Large intestine (tissue), 3 donors: ENCODE data around the gene TTYH3. TPM values are rescaled to one million over a fixed set of nuclear protein-coding genes. Genes with fewer than 3 reads are reported as not detected.
"Not testable (repeated sequence)": the region's sequence is repeated elsewhere in the genome, so short reads cannot be mapped to it uniquely, and the experiment has no call there.

ENCODE experiments used
- DNase-seq, 2 donors: peaks; one replicate each; pipeline versions ENCODE4 v3.0.0 to v3.0.0-alpha.2; 2013
- H3K27ac ChIP-seq: one replicate; pipeline ENCODE4 v1.5.1; 2013; ENCODE audit warnings: low read length
- H3K27me3 ChIP-seq: 2 replicates; pipeline ENCODE4 v1.6.1; 2013; ENCODE audit warnings: low read length; ENCODE audit not compliant: control insufficient read depth, insufficient read depth
- H3K36me3 ChIP-seq: 2 replicates; pipeline ENCODE4 v1.6.1; 2013; ENCODE audit warnings: low read length; ENCODE audit not compliant: control insufficient read depth, insufficient read depth
- H3K4me1 ChIP-seq: one replicate; pipeline ENCODE4 v1.6.1; 2013; ENCODE audit warnings: low read length; ENCODE audit not compliant: control insufficient read depth, insufficient read depth
- H3K4me3 ChIP-seq: one replicate; pipeline ENCODE4 v1.5.1; 2013; ENCODE audit warnings: low read length
- H3K9me3 ChIP-seq: one replicate; pipeline ENCODE4 v1.6.1; 2013; ENCODE audit warnings: mild to moderate bottlenecking, low read depth, low read length, moderate library complexity; ENCODE audit not compliant: control insufficient read depth
- WGBS: methylation state at CpG from one replicate; pipeline ENCODE4 v1.1.5; 2013; ENCODE audit warnings: low lambda C conversion rate; ENCODE audit not compliant: insufficient coverage; 5-methylcytosine and 5-hydroxymethylcytosine counted together
- polyA plus RNA-seq: library from polyadenylated mRNA; unstranded; fragments of 120-200 nt; gene quantifications from one replicate; pipeline ENCODE4 v1.2.1, GENCODE V29; 2013

The TTYH3 gene
- polyA plus RNA-seq, 1 donor, result 152 TPM

DNA sequence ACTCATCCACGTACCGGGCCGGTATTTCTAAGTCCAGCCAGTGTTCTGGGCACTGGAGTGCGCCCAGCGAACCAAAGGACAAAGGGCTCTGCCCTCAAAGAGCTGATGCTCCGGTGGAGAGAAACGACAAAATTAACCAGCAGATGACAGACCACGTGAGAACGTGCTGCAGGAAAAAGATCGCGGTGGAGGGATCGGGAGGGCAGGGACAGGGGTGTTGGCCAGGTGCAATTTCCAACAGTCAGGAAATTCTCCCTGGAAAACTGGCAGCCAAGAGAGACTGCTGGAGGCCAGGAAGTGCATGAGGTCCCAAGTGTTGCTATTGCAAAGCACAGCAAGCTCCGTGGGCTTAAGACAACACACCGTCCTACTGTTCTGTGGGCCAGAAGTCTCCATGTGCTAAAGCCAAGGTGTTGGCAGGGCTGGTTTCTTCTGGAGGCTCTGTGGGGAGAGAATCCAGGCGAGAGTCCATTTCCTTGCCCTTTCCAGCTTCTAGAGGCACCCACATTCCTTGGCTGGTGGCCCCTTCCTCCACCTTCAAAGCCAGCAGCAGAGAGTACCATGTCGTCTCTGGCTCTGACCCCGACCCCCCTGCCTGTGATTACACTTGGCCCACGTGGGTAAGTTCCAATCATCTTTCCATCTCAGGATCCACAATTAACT, 34.9 kb downstream of the TTYH3 start:
- peaks cover 6% of the 10 kb centered on the region for H3K9me3 ChIP-seq
- 94% methylated on average over 6 of the region's 18 CpGs for WGBS
- H3K27ac ChIP-seq, result no peak overlapping the region
- no peak overlapping the region for H3K4me3 ChIP-seq
- no peaks in the 10 kb centered on the region for H3K27me3 ChIP-seq
- peaks cover 17% of the 10 kb centered on the region for H3K4me1 ChIP-seq
- peaks cover 14% of the 10 kb centered on the region for H3K36me3 ChIP-seq
- DNase-seq, result peak; percentile 47 to 60

DNA sequence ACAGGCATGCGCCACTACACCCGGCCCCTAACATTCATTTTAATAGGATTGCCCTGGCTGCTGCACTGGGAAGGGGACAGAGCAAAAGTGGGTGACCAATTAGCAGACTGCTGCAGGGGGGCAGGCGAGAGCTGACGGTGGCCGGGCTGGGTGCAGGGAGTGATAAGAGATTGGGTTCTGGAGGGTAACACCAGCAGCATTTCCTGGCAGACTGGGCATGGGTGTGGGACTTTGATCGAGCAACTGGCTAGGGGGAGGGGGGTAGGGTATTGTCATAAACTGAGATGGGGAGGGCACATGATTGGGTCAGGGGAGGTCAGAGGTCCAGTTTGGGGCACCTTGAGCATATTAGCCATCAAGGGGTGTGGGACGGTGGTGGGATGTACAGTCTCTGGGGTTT, 36.1 kb downstream of the TTYH3 start:
- Histone ChIP-seq H3K27me3 (no peaks in the 10 kb centered on the region), H3K27ac (no peak overlapping the region), H3K9me3 (peaks cover 6% of the 10 kb centered on the region), H3K4me1 (peaks cover 14% of the 10 kb centered on the region), H3K4me3 (no peak overlapping the region), H3K36me3 (peaks cover 3% of the 10 kb centered on the region)
- DNase-seq, result no peak
- no CpG with 5 or more reads among the region's 7 CpGs for WGBS

DNA sequence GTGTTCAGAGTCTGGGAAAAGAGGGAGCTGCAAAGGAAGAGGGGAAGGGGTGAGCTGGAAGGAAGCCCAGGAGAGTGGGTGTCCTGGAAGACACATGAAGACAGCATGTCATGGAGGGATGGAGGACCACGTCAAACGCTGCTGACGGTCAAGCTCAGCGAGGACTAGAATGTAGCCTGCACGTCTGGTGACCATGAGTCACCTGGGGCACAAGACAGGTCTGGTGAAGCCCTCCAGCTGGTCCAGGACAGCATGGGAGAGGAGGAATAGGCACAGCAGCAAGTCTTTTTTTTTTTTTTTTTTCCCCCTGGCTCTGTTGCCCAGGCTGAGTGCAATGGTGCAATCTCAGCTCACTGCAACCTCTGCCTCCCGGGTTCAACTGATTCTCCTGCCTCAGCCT, 36.6 kb downstream of the TTYH3 start:
- H3K4me3 ChIP-seq, result no peak overlapping the region
- no peaks in the 10 kb centered on the region for H3K27me3 ChIP-seq
- DNase-seq, result peak in 1 of 2 donors; percentile 23
- peaks cover 6% of the 10 kb centered on the region for H3K9me3 ChIP-seq
- H3K27ac ChIP-seq, result no peak overlapping the region
- H3K36me3 ChIP-seq, result no peaks in the 10 kb centered on the region
- peaks cover 9% of the 10 kb centered on the region for H3K4me1 ChIP-seq
- WGBS, result no CpG with 5 or more reads among the region's 6 CpGs

DNA sequence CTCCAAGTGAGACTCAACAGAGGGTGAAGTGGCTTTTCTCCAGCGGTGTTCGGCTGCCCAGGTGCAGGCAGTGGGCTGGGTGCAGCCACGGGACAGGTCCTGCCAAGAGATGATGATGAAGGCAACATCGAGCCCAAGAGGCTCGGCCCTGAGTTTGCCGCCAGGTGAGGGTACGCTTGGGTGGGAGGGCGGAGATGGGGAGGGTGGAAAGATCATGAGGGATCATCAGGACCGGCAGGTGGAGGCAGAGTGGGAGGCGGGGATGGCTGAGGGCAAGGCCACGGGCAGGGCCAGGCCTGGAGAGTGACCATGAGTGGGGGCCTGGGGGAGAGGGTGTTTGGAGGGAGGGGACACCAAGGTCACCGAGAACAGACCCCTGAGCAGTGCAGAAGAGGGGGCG, 38.4 kb downstream of the TTYH3 start:
- H3K27me3 ChIP-seq, result no peaks in the 10 kb centered on the region
- H3K9me3 ChIP-seq, result peaks cover 6% of the 10 kb centered on the region
- no peak overlapping the region for H3K27ac ChIP-seq
- DNase-seq, result no peak
- peaks cover 6% of the 10 kb centered on the region for H3K4me1 ChIP-seq
- no peaks in the 10 kb centered on the region for H3K36me3 ChIP-seq
- no CpG with 5 or more reads among the region's 13 CpGs for WGBS
- H3K4me3 ChIP-seq, result no peak overlapping the region

DNA sequence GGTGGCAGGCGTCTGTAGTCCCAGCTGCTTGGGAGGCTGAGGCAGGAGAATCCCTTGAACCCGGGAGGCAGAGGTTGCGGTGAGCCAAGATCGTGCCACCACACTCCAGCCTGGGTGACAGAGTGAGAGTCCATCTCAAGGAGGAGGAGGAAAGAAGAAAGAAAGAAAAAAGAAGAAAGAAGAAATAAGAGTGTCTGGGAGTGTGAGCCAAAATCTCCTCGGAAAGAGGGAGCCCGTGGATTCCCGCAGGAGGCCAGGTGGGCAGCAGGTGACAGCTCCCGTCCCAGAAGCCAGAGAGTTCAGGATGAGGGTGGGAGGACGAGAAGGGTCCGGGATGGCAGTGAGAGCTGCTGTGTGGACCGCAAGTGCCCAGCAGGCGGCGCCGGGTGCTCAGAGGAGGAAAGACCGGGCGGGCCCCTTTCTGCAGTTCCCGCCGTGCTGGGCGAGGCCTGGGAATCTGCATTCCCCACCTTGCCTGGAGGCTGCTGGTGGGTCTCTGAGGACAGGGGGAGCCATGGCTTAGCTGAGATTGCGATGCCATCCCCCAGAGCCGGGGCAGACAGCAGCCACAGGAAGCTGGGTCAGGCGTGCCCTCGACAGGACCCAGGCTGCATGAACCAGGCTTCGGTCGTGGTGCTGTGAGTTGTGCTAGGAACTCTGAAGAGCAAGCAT, 39.1 kb downstream of the TTYH3 start:
- Histone ChIP-seq H3K4me3 (no peak overlapping the region), H3K9me3 (peaks cover under 1% of the 10 kb centered on the region), H3K4me1 (peaks cover 6% of the 10 kb centered on the region), H3K36me3 (no peaks in the 10 kb centered on the region), H3K27me3 (no peaks in the 10 kb centered on the region), H3K27ac (no peak overlapping the region)
- peak; percentile 49 to 63 for DNase-seq
- no CpG with 5 or more reads among the region's 25 CpGs for WGBS

DNA sequence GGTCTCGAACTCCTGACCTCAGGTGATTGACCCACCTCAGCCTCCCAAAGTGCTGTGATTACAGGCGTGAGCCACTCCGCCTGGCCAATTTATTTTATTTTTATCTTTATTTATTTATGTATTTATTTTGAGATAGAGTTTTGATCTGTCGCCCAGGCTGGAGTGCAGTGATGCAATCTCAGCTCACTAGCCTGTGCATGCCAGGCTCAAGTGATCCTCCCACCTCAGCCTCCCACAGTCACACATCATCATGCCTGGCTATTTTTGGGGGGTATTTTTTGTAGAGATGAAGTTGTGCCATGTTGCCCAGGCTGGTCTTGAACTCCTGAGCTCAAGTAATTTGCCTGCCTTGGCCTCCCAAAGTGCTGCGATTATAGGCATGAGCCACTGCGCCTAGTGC, 41.4 kb downstream of the TTYH3 start:
- not testable (repeated sequence) for H3K4me3 ChIP-seq, DNase-seq, H3K9me3 ChIP-seq, H3K27ac ChIP-seq, H3K36me3 ChIP-seq, H3K27me3 ChIP-seq, H3K4me1 ChIP-seq
- WGBS, result no CpG with 5 or more reads among the region's 6 CpGs

DNA sequence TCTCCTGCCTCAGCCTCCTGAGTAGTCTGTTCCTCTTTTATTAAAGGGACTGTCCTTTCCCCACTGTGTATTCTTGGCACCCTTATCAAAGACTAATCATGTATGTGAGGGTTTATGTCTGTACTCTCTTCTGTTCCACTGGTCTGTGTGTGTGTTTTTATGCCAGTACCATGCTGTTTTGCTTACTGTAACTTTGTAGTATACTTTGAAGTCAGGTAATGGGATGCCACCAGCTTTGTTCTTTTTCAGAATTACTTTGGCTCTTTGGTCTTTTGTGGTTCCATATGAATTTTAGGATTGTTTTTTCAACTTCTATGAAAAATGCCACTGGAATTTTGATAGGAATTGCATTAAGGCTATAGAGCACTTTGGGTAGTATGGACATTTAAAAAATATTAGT, 42.1 kb downstream of the TTYH3 start:
- no peak overlapping the region for H3K27ac ChIP-seq
- H3K4me1 ChIP-seq, result no peaks in the 10 kb centered on the region
- no peaks in the 10 kb centered on the region for H3K36me3 ChIP-seq
- DNase-seq, result no peak
- no peaks in the 10 kb centered on the region for H3K9me3 ChIP-seq
- no peak overlapping the region for H3K4me3 ChIP-seq
- no peaks in the 10 kb centered on the region for H3K27me3 ChIP-seq

DNA sequence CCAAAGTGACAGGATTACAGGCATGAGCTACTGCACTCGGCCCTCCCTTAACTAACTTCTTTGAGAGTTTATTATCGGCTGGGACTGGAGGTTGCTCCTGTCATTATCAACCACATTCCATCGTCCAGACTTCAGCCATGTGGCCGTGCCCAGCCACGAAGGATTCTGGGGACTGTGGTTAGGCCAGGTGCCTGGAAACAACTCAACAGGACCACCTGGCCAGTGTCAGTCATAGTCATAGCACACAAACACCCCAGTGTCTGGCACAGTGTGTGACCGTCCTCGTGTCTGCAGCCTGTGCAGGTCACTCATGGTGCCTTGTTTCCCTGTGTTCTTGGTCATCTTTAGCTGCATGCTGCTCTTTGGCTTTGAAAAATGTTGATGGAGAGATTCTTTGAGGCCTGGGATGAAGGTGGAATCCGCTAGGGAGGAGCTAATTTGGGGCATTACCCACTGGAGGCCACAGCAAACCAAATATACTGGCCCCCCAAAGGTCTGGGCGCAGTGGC, 43.5 kb downstream of the TTYH3 start:
- H3K9me3 ChIP-seq, result no peaks in the 10 kb centered on the region
- DNase-seq, result no peak
- peaks cover 5% of the 10 kb centered on the region for H3K4me1 ChIP-seq
- H3K4me3 ChIP-seq, result no peak overlapping the region
- WGBS, result no CpG with 5 or more reads among the region's 9 CpGs
- no peaks in the 10 kb centered on the region for H3K36me3 ChIP-seq
- no peak overlapping the region for H3K27ac ChIP-seq
- H3K27me3 ChIP-seq, result no peaks in the 10 kb centered on the region

DNA sequence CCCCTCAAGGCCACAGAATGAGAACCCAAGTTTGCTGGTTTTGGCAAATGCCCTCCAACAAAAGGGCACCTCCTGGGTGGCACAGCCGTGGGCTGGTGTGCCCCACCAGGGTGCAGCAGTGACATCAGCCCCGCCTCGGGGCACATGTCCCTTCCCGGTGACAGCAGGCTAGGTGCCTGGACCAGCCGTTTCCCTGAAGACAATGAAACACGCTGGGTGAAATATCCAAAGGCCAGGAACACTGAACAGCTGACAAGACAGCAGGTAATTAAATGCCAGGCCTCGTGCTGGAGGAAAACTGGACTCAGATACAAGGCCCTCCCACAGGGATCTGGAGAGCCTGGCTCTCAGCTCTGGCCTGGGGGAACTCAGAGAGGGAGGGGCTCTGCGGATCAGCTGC, 44.8 kb downstream of the TTYH3 start:
- not testable (repeated sequence) for H3K9me3 ChIP-seq, H3K4me3 ChIP-seq, H3K27ac ChIP-seq, H3K27me3 ChIP-seq, H3K36me3 ChIP-seq, H3K4me1 ChIP-seq
- peak in 1 of 2 donors; percentile 69 for DNase-seq
- no CpG with 5 or more reads among the region's 8 CpGs for WGBS

DNA sequence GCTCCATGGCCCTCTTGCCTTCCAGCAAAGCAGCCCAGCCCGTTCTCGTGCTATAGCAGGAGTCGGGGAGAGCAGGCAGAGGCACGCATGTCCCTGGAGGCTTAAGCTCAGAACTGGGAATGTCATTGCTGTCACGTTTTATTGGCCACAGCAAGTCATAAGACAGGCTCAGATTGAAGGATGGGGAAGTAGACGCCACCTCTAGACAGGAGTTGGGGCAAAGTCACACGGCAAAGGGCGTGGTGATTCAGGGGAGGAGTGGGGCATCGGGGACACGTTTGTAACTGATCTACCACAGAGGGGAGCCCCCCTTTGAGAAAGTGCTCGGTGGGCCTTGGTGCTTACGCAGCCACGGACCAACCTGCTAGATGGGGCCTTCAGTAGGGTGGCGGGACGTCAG, 46.7 kb downstream of the TTYH3 start:
- peak; percentile 71 to 86 for DNase-seq
- H3K27ac ChIP-seq, H3K27me3 ChIP-seq, H3K9me3 ChIP-seq, H3K4me3 ChIP-seq, H3K4me1 ChIP-seq, H3K36me3 ChIP-seq: not testable (repeated sequence)
- WGBS, result no CpG with 5 or more reads among the region's 15 CpGs
